ENCODE results near the gene RNF26. TPM values are rescaled to one million over a fixed set of nuclear protein-coding genes. Genes with fewer than 3 reads are reported as not detected.

Gene RNF26
- total RNA-seq, 2 experiments from 2014 or later: 33.5 to 35.1 TPM

- Mint-ChIP-seq H3K4me3 (peak within 1 kb of the TSS; percentile 58), H3K27me3 (peaks cover 34% of the 10 kb centered on the region), H3K9me3 (no peaks in the 10 kb centered on the region), H3K4me1 (peaks cover 51% of the 10 kb centered on the region), H3K36me3 (ENCODE audit: low read depth) (no peaks in the 10 kb centered on the region), H3K27ac (no peak within 1 kb of the TSS)
- ChIA-PET POLR2A (interaction anchor here (1.2 to 4.2 kb wide), 5 partner anchors 9 to 148 kb away, joined by 3 to 16 read pairs (median 6); partner anchors contain the start of gene NLRX1), CTCF (no interaction called here)
- DNase-seq: no peak
Measured at GRCh38 chr11:119316729-119317591, 17.4 kb upstream of the RNF26 start, which contains the start of gene MCAM. Gene MCAM, minus strand, starts transcription at chr11:119317130. Its CDS starts 29 bp downstream, at chr11:119317101.

DNA sequence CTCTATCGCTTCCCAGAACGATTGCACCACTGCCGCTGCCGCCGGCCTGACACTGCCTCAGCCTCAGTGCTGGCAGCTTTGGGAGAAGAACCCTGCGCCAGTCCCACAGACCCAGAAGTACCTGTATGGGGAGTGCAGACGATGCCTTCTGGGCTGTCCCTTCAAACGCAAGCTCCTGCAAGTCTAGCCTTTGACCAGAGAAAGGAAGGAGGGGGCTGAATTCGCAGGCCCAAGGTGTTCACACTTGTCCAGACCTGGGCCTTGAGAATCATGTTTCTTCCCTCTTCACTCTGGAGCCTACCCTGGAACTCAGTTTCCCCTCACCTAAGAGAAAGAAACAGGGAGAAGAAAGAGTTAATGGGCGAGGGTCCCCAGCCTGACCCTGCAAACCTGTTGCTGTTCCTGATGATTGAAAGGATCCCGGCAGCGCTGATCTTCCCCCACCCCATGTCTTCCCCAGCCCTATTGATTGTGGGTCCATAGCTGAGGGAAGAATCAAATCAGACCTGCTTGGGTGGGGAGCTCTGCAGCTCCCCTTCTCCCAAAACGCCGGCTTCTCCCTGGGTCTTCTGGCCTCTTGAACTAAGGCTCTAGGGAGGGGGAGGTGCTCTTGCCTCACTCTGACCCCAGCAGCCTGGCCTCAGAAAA is 16.6 kb upstream of the RNF26 start:
- no peaks in the 10 kb centered on the region for H3K9me3 Mint-ChIP-seq
- no peak for DNase-seq
- ChIA-PET POLR2A (interaction anchor here (0.9 to 4.2 kb wide), 8 partner anchors 9 to 149 kb away, joined by 3 to 16 read pairs (median 6); partner anchors contain the start of genes CBL, NLRX1 and RNF26), CTCF (no interaction called here)
- peaks cover 58% of the 10 kb centered on the region for H3K4me1 Mint-ChIP-seq
- no peak overlapping the region for H3K27ac Mint-ChIP-seq
- H3K4me3 Mint-ChIP-seq: no peak overlapping the region
- H3K27me3 Mint-ChIP-seq: peaks cover 34% of the 10 kb centered on the region
- no peaks in the 10 kb centered on the region for H3K36me3 Mint-ChIP-seq (ENCODE audit: low read depth)

DNA sequence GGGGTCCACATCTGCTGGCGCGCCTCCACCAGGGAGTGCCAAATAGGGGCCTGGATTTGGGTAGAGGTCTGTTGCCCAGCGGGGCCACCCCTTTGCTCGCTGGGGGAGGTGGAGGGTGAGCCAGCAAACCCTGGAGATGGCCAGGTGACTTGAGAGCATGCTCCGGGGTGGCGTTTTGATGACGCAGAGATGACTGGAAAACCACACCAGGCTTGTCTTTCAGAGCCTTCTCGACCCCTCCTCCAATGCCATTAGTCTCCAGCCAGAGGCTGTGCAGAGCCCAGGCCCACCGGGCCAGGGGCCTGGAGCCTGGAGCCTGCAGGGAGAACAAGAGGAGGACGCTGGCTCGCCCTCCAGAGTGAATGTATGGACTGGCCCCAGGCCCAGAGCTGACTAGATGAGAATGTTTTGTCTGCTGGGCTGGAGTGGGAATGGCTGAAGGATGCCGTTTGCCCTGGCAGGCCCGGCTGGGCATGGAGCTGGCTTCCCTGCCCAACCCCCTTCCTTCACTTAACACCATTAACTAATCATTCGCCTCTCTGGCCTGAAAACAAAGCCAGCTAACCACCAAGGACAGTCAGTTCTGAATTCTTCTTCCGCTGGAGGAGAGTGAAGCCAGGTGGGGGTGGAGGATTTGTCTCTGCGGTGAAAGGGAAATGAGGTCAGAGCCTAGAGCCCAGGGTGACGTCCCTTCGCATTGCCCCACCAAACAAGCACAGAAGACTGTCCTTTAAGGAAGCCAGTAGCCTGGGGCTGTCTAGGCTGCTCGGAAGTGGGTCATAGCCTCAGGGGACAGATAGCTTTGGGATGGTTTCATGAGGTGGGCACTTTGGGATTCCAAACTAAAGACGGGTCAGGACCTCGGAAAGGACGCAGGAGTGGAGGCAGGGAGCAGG is 15.8 kb upstream of the RNF26 start:
- H3K27ac Mint-ChIP-seq: peak overlapping the region; percentile 91
- POLR2A ChIA-PET: interaction anchor here (0.9 to 2.3 kb wide), 7 partner anchors 10 to 112 kb away, joined by 3 to 12 read pairs (median 5); partner anchors contain the start of genes CBL and RNF26

GRCh38 chr11:119319136-119319699 is 15.1 kb upstream of the RNF26 start:
- ChIA-PET CTCF (interaction anchor here (0.6 to 10.8 kb wide), 6 partner anchors 10 to 150 kb away, joined by 3 to 136 read pairs (median 5); partner anchors contain the start of genes C1QTNF5 and CBL), POLR2A (interaction anchor here (1.1 to 2.3 kb wide), 4 partner anchors 11 to 112 kb away, joined by 4 to 12 read pairs (median 8); partner anchors contain the start of gene CBL)
- Mint-ChIP-seq H3K36me3 (ENCODE audit: low read depth) (no peaks in the 10 kb centered on the region), H3K4me1 (peaks cover 64% of the 10 kb centered on the region), H3K9me3 (no peaks in the 10 kb centered on the region), H3K27me3 (peaks cover 32% of the 10 kb centered on the region), H3K27ac (peak overlapping the region; percentile 91), H3K4me3 (peak overlapping the region; percentile 65)
- DNase-seq: no peak

More for the DNA sequence above, 15.8 kb upstream of the RNF26 start:
- no peaks in the 10 kb centered on the region for H3K36me3 Mint-ChIP-seq (ENCODE audit: low read depth)
- no peaks in the 10 kb centered on the region for H3K9me3 Mint-ChIP-seq
- peaks cover 62% of the 10 kb centered on the region for H3K4me1 Mint-ChIP-seq
- peak overlapping the region; percentile 60 for H3K4me3 Mint-ChIP-seq
- DNase-seq: peak; percentile 75
- peaks cover 34% of the 10 kb centered on the region for H3K27me3 Mint-ChIP-seq
- CTCF ChIA-PET: interaction anchor here (1.1 to 10.8 kb wide), 5 partner anchors 10 to 149 kb away, joined by 3 to 136 read pairs (median 6); partner anchors contain the start of genes C1QTNF5 and CBL

DNA sequence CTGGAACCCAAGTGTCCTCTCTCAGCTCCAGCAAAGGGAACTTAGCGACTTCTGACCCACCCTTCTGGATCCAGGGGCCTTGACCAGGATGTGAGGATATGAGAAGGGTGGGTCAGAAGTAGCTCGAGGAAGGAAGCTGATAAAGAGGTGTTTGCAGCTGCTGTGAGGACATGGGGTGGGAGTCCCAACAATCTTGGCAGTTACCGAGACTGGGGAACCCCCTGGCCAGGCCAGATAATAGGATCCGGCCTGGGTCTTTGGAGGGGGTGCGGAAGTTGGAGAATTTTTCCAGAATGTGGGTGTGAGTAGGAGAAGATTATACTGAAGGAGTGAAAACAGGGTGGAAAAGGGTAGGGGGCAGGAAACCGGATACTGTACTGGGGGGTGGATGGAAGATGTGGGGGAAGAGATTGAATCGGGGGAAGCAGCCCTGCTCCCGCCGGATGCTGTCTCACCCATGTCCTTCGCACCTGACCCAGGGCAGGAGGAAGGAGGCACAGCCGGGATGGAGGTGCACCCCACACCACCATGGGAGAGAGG is 14.6 kb upstream of the RNF26 start:
- Mint-ChIP-seq H3K27me3 (peaks cover 32% of the 10 kb centered on the region), H3K4me1 (peaks cover 62% of the 10 kb centered on the region), H3K4me3 (peak overlapping the region; percentile 65), H3K27ac (peak overlapping the region; percentile 91), H3K36me3 (ENCODE audit: low read depth) (no peaks in the 10 kb centered on the region), H3K9me3 (no peaks in the 10 kb centered on the region)
- ChIA-PET POLR2A (interaction anchor here (1.1 to 2.3 kb wide), 4 partner anchors 12 to 113 kb away, joined by 4 to 12 read pairs (median 8); partner anchors contain the start of gene CBL), CTCF (interaction anchor here (0.6 to 10.8 kb wide), 7 partner anchors 9 to 151 kb away, joined by 3 to 136 read pairs (median 5); partner anchors contain the start of genes C1QTNF5 and CBL)
- no peak for DNase-seq

- H3K9me3 Mint-ChIP-seq: no peaks in the 10 kb centered on the region
- H3K27me3 Mint-ChIP-seq: peaks cover 31% of the 10 kb centered on the region
- peak overlapping the region; percentile 91 for H3K27ac Mint-ChIP-seq
- DNase-seq: no peak
- ChIA-PET POLR2A (interaction anchor here (0.7 to 3.5 kb wide), 12 partner anchors 14 to 323 kb away, joined by 3 to 22 read pairs (median 4); partner anchors contain the start of genes CBL, CENATAC, HYOU1 and RNF26), CTCF (interaction anchor here (0.6 to 10.8 kb wide), 17 partner anchors 9 to 265 kb away, joined by 3 to 136 read pairs (median 6); partner anchors contain the start of genes C1QTNF5, CBL, NLRX1 and RNF26)
- peaks cover 57% of the 10 kb centered on the region for H3K4me1 Mint-ChIP-seq
- H3K4me3 Mint-ChIP-seq: peak overlapping the region; percentile 65
- no peaks in the 10 kb centered on the region for H3K36me3 Mint-ChIP-seq (ENCODE audit: low read depth)
Measured at GRCh38 chr11:119320240-119320775, 14.0 kb upstream of the RNF26 start.

DNA sequence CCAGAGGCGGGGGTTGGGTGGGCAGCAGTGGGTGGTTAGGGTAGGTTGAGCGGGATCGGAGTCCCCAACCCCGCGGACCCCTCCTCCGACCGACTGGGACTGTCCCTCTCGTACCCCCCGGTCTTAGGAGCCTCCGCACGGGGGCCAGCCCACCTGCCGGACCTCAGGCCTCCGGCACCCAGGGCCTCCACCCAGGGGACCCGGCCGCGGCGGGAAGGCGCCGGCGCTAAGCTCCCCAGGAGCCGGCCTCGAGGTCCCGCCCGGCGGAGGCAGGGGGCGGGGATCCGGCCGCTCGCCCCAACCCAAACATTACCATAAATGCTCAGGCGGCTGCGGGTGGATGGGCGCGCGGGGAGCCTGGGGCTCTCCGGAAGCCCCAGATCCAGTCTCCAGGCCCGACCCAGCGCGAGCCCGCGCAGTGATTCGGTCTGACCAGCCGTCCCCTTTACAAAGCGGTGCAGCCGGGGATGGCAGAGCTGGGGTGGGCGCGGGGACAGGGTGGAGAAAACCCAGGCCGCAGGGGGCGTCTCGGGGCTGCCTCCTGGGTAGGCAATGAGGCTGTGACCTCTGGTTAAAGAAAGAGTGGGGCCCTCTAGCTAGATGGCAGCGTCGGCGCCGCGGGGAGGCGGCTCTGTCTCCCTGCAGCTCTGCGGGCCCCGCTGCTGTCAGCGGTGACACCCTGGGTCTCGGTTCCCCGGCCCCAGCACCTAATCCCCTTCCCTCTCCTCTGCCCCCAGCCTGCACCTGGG is 13.4 kb upstream of the RNF26 start:
- CTCF ChIA-PET: interaction anchor here (0.6 to 10.8 kb wide), 30 partner anchors 9 to 265 kb away, joined by 3 to 136 read pairs (median 4); partner anchors contain the start of genes C1QTNF5, C2CD2L, CBL and NLRX1
- Mint-ChIP-seq H3K9me3 (no peaks in the 10 kb centered on the region), H3K4me3 (peak overlapping the region; percentile 75), H3K4me1 (peaks cover 51% of the 10 kb centered on the region), H3K27me3 (peaks cover 25% of the 10 kb centered on the region), H3K27ac (peak overlapping the region; percentile 86), H3K36me3 (ENCODE audit: low read depth) (no peaks in the 10 kb centered on the region)
- DNase-seq: peak; percentile 80
- POLR2A ChIA-PET: interaction anchor here (0.7 to 3.5 kb wide), 22 partner anchors 11 to 323 kb away, joined by 3 to 22 read pairs (median 4); partner anchors contain the start of genes CBL, CENATAC, HINFP and HYOU1

GRCh38 chr11:119322360-119322739 is 12.0 kb upstream of the RNF26 start:
- ChIA-PET CTCF (interaction anchor here (0.8 to 10.8 kb wide), 16 partner anchors 10 to 255 kb away, joined by 3 to 136 read pairs (median 10); partner anchors contain the start of genes C1QTNF5, CBL, DPAGT1 and NLRX1), POLR2A (interaction anchor here (1.1 to 3.5 kb wide), 8 partner anchors 9 to 267 kb away, joined by 3 to 17 read pairs (median 6); partner anchors contain the start of genes CBL and RNF26)
- Mint-ChIP-seq H3K27ac (no peak overlapping the region), H3K4me1 (peaks cover 45% of the 10 kb centered on the region), H3K9me3 (no peaks in the 10 kb centered on the region), H3K4me3 (no peak overlapping the region), H3K36me3 (ENCODE audit: low read depth) (no peaks in the 10 kb centered on the region), H3K27me3 (peaks cover 19% of the 10 kb centered on the region)
- no peak for DNase-seq

- H3K4me1 Mint-ChIP-seq: peaks cover 40% of the 10 kb centered on the region
- H3K36me3 Mint-ChIP-seq (ENCODE audit: low read depth): no peaks in the 10 kb centered on the region
- ChIA-PET CTCF (interaction anchor here (1.0 to 10.8 kb wide), 25 partner anchors 9 to 256 kb away, joined by 3 to 136 read pairs (median 6); partner anchors contain the start of genes C1QTNF5, CBL, HINFP and NLRX1), POLR2A (interaction anchor here (1.0 to 3.5 kb wide), 6 partner anchors 12 to 228 kb away, joined by 3 to 17 read pairs (median 5); partner anchors contain the start of genes CBL and RNF26)
- no peak for DNase-seq
- H3K9me3 Mint-ChIP-seq: no peaks in the 10 kb centered on the region
- no peak overlapping the region for H3K4me3 Mint-ChIP-seq
- H3K27ac Mint-ChIP-seq: no peak overlapping the region
- H3K27me3 Mint-ChIP-seq: peaks cover 12% of the 10 kb centered on the region
Measured at GRCh38 chr11:119322921-119323531, 11.3 kb upstream of the RNF26 start.

All from activated CD4-positive, alpha-beta memory T cell treated with anti-CD3 and anti-CD28 coated beads, Interleukin-2, amount 10 ng/mL, durations not matched to agents 7 days and 5 days (primary cell).